ENCODE measurements around the gene BMP6. TPM values are rescaled to one million over a fixed set of nuclear protein-coding genes. Genes with fewer than 3 reads are reported as not detected.
"Not testable (repeated sequence)": the region's sequence is repeated elsewhere in the genome, so short reads cannot be mapped to it uniquely, and the experiment has no call there.

BMP6 gene
- polyA plus RNA-seq, 4 donors, result 0.22 to 2.0 (median 0.94) TPM

DNA sequence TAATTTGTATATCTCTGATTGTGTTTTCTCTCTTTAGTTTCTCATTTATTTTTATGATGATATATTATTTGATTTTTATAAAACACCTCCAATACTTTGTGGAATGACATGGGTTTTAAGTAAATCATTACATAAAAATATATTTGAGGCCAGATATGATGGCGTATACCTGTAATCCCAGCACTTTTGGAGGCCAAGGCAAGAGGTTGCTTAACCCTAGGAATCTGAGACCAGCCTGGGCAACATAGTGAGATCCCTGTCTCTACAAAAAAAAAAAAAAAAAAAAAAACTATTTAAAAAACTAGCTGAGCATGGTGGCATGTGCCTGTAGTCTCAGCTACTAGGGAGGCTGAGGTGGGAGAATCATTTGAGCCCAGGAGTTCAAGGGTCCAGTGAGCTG is 87.3 kb downstream of the BMP6 start:
- FAIRE-seq (no peak), DNase-seq (no peak)
- Histone ChIP-seq H3K4me1 (ENCODE audit: control insufficient read depth in 3 of 3, insufficient read depth in 2 of 3, low read depth in 1 of 3, low read length in 2 of 3) (no peaks in the 10 kb centered on the region), H3K27me3 (ENCODE audit: control insufficient read depth in 3 of 3, insufficient read depth in 3 of 3, low read length in 3 of 3) (peaks cover 0 to 3% (median 0%) of the 10 kb centered on the region in 3 donors), H3K4me3 (ENCODE audit: low read depth in 1 of 3, low read length in 3 of 3) (no peak overlapping the region), H3K27ac (ENCODE audit: low read depth in 1 of 3, low read length in 2 of 3) (no peak overlapping the region), H3K9me3 (ENCODE audit: control insufficient read depth in 2 of 2, insufficient read depth in 1 of 2, low read depth in 1 of 2, low read length in 1 of 2) (no peaks in the 10 kb centered on the region), H3K36me3 (ENCODE audit: control insufficient read depth in 3 of 3, insufficient read depth in 2 of 3, low read depth in 1 of 3, low read length in 3 of 3) (no peaks in the 10 kb centered on the region)
- 84 to 96% (median 88%) methylated on average over 1 of the region's 1 CpG for WGBS, 3 donors

DNA sequence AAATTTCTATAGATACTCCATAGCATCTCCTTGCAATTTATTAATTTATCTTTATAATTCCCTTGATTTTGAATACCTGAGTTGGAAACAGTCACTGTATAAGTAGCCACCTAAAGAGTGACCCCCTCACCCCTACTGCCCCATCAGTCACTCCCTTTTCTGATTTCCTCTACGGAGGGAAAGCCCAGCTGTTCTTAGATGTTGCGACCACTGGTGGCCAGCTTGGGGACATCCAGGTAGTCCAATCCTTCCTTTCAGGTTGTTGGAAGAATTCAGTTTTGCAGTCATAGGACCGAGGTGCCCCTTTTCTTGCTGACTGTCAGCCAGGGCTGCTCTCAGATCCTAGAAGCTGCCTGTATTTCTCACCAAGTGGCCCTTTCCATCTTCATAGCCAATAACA is 87.8 kb downstream of the BMP6 start:
- DNase-seq (no peak), FAIRE-seq (no peak)
- Histone ChIP-seq H3K36me3 (ENCODE audit: control insufficient read depth in 3 of 3, insufficient read depth in 2 of 3, low read depth in 1 of 3, low read length in 3 of 3) (no peaks in the 10 kb centered on the region), H3K27ac (ENCODE audit: low read depth in 1 of 3, low read length in 2 of 3) (no peak overlapping the region), H3K4me3 (ENCODE audit: low read depth in 1 of 3, low read length in 3 of 3) (no peak overlapping the region), H3K27me3 (ENCODE audit: control insufficient read depth in 3 of 3, insufficient read depth in 3 of 3, low read length in 3 of 3) (peaks cover 0 to 3% (median 0%) of the 10 kb centered on the region in 3 donors), H3K4me1 (ENCODE audit: control insufficient read depth in 3 of 3, insufficient read depth in 2 of 3, low read depth in 1 of 3, low read length in 2 of 3) (no peaks in the 10 kb centered on the region), H3K9me3 (ENCODE audit: control insufficient read depth in 2 of 2, insufficient read depth in 1 of 2, low read depth in 1 of 2, low read length in 1 of 2) (no peaks in the 10 kb centered on the region)
- 62 to 73% (median 65%) methylated on average over 3 of the region's 3 CpGs for WGBS, 3 donors

DNA sequence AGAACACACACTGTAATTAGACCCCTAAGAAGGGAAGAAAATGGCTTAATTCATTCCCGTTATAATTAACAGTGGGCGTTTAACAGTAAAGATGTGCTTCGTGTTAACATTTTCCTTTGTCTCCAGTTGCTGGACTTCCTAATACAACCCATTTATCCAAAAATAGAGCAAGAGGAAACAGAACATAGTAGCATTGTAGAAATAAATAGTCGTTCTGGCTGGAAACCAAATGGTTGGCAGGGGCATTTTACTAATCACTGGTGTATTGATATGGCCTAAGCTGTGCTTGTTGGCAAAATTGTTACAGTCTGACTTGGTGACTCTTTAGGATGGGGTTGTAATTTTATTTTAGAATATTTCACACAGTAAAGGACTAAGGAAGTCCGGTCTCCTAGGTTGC is 89.8 kb downstream of the BMP6 start:
- H3K27ac ChIP-seq (ENCODE audit: low read depth in 1 of 3, low read length in 2 of 3), result no peak overlapping the region
- no peaks in the 10 kb centered on the region for H3K36me3 ChIP-seq (ENCODE audit: control insufficient read depth in 3 of 3, insufficient read depth in 2 of 3, low read depth in 1 of 3, low read length in 3 of 3)
- WGBS, 3 donors, result 71 to 76% (median 74%) methylated on average over 5 of the region's 5 CpGs
- H3K9me3 ChIP-seq (ENCODE audit: control insufficient read depth in 2 of 2, insufficient read depth in 1 of 2, low read depth in 1 of 2, low read length in 1 of 2), result no peaks in the 10 kb centered on the region
- no peak overlapping the region for H3K4me3 ChIP-seq (ENCODE audit: low read depth in 1 of 3, low read length in 3 of 3)
- FAIRE-seq (no peak), DNase-seq (no peak)
- H3K27me3 ChIP-seq (ENCODE audit: control insufficient read depth in 3 of 3, insufficient read depth in 3 of 3, low read length in 3 of 3), result peaks cover 0 to 3% (median 0%) of the 10 kb centered on the region in 3 donors
- no peaks in the 10 kb centered on the region for H3K4me1 ChIP-seq (ENCODE audit: control insufficient read depth in 3 of 3, insufficient read depth in 2 of 3, low read depth in 1 of 3, low read length in 2 of 3)

DNA sequence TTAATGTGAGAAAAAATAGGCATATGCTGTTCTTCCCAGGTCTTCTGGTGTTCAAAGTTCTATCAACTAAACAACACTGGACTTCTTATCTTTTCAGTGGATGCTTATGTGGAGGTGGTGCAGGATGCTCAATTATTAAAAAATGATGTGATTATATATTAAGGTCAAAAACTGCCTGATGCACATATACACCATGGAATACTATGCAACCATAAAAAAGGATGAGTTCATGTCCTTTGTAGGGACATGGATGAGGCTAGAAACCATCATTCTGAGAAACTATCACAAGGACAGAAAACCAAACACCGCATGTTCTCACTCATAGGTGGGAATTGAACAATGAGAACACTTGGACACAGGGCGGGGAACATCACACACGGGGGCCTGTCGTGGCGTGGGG is 91.3 kb downstream of the BMP6 start:
- not testable (repeated sequence) for H3K4me1 ChIP-seq (ENCODE audit: control insufficient read depth in 3 of 3, insufficient read depth in 2 of 3, low read depth in 1 of 3, low read length in 2 of 3); H3K27me3 ChIP-seq (ENCODE audit: control insufficient read depth in 3 of 3, insufficient read depth in 3 of 3, low read length in 3 of 3); H3K4me3 ChIP-seq (ENCODE audit: low read depth in 1 of 3, low read length in 3 of 3); DNase-seq; H3K27ac ChIP-seq (ENCODE audit: low read depth in 1 of 3, low read length in 2 of 3); H3K9me3 ChIP-seq (ENCODE audit: control insufficient read depth in 2 of 2, insufficient read depth in 1 of 2, low read depth in 1 of 2, low read length in 1 of 2); FAIRE-seq; H3K36me3 ChIP-seq (ENCODE audit: control insufficient read depth in 3 of 3, insufficient read depth in 2 of 3, low read depth in 1 of 3, low read length in 3 of 3)
- whole genome bisulfite sequencing, 3 donors, result 87 to 96% (median 90%) methylated on average over 5 of the region's 5 CpGs

DNA sequence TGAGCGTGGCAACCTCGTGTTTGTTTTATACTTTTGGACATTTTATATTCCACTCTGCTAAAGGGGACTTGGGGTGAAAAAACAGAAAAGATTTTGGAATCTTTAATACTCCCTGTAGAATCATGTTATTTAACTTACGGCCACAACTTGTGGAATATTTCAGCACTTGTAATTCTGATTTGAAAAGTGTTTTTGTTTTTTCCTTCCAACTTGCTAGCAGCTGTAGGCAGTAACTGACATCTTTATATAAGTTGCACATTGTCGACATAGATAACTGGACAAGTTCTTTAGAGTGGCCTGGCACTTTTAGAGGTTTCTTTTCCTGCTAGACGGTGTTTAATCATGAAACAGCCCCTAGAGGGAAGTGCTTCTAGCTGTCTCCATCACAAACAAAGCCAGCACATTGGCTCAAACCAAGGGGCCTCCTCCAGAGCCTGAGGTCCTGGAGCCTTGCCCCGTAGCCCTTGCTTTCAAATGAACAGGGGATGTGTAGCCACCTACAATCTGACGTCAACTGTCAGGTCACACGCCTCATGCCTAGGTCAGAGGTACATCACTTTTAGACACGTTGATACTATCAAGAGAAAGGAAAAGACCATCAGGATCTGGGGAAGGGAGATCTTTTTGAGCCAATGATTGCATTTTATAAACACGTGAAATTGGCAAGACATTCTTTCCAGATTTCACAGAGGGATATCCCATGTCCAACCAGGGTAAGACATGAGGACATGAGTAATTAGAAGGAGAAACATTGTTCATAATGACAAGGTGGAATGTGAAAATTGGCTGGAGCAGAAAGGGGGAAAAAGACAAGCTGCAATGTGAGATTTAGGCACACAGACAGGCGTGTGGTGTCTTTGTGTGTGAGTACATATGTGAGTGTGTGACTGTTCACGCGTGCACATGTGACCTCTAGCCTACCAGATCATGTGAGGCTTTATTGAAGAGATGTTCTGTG is 92.6 kb downstream of the BMP6 start:
- Histone ChIP-seq H3K27ac (ENCODE audit: low read depth in 1 of 3, low read length in 2 of 3) (no peak overlapping the region), H3K9me3 (ENCODE audit: control insufficient read depth in 2 of 2, insufficient read depth in 1 of 2, low read depth in 1 of 2, low read length in 1 of 2) (no peaks in the 10 kb centered on the region), H3K36me3 (ENCODE audit: control insufficient read depth in 3 of 3, insufficient read depth in 2 of 3, low read depth in 1 of 3, low read length in 3 of 3) (no peaks in the 10 kb centered on the region), H3K4me1 (ENCODE audit: control insufficient read depth in 3 of 3, insufficient read depth in 2 of 3, low read depth in 1 of 3, low read length in 2 of 3) (no peaks in the 10 kb centered on the region), H3K4me3 (ENCODE audit: low read depth in 1 of 3, low read length in 3 of 3) (no peak overlapping the region), H3K27me3 (ENCODE audit: control insufficient read depth in 3 of 3, insufficient read depth in 3 of 3, low read length in 3 of 3) (peaks cover 0 to 3% (median 0%) of the 10 kb centered on the region in 3 donors)
- no peak for DNase-seq
- FAIRE-seq, result no peak
- 75 to 78% (median 76%) methylated on average over 13 of the region's 13 CpGs for WGBS, 3 donors

DNA sequence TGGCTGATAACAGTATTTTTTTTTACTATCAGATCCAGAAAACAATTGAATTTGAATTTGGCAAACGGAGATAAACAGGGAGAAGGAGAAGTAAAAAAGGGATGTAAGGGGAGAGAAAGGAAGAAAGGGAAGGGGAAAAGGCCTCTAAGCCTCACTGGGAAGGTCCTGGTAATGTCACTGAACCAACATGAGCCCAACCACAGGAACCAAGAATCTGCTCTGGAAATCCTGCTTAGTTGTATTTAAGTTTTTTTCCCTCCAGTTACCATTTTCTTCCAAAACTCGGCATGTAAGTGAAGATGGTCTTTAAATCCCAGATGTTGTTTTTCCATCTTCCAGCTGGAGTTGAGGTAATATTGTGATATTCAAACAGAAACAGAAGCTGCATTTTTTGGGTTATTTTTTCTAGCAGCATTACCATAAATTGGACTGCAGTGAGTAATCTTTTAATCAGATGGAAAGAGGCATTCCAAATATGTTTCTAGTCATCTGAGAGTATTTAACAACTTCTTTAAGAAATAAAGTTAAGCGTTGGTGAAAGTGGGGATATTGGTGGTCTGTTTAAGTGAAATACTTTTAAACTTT is 93.6 kb downstream of the BMP6 start:
- WGBS, 3 donors, result 65 to 68% (median 66%) methylated on average over 3 of the region's 3 CpGs
- Histone ChIP-seq H3K27ac (ENCODE audit: low read depth in 1 of 3, low read length in 2 of 3) (no peak overlapping the region), H3K4me3 (ENCODE audit: low read depth in 1 of 3, low read length in 3 of 3) (no peak overlapping the region), H3K9me3 (ENCODE audit: control insufficient read depth in 2 of 2, insufficient read depth in 1 of 2, low read depth in 1 of 2, low read length in 1 of 2) (no peaks in the 10 kb centered on the region), H3K27me3 (ENCODE audit: control insufficient read depth in 3 of 3, insufficient read depth in 3 of 3, low read length in 3 of 3) (peaks cover 0 to 2% (median 0%) of the 10 kb centered on the region in 3 donors), H3K4me1 (ENCODE audit: control insufficient read depth in 3 of 3, insufficient read depth in 2 of 3, low read depth in 1 of 3, low read length in 2 of 3) (no peaks in the 10 kb centered on the region), H3K36me3 (ENCODE audit: control insufficient read depth in 3 of 3, insufficient read depth in 2 of 3, low read depth in 1 of 3, low read length in 3 of 3) (no peaks in the 10 kb centered on the region)
- no peak for FAIRE-seq
- DNase-seq, result no peak

DNA sequence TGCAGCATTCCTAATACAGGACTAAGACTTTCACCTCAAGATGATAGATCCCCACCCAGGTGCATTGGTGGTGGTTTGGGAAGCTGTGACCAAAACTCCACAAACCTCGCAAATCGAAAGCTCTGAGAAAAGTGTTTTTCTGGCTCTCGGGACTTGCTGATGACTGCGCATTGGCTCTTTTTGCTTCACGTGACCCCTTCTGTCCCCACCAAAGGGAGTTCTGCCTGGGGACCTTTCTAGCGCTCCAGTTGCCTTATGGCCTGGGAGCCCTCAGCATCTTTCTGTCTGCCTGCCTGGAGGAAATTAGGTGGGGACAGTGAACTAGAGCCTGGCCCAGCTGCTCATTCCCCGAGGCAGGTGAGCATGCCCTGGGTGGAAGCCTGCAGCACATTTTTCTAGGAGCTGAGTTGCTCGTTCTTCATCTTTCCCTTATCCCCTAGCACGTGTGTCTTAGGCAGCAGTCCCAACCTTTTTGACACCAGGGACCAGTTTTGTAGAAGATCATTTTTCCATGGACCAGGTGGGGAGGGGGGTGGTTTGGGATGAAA is 94.5 kb downstream of the BMP6 start:
- no peaks in the 10 kb centered on the region for H3K4me1 ChIP-seq (ENCODE audit: control insufficient read depth in 3 of 3, insufficient read depth in 2 of 3, low read depth in 1 of 3, low read length in 2 of 3)
- WGBS, 3 donors, result 72 to 80% (median 77%) methylated on average over 9 of the region's 9 CpGs
- FAIRE-seq, result no peak

DNA sequence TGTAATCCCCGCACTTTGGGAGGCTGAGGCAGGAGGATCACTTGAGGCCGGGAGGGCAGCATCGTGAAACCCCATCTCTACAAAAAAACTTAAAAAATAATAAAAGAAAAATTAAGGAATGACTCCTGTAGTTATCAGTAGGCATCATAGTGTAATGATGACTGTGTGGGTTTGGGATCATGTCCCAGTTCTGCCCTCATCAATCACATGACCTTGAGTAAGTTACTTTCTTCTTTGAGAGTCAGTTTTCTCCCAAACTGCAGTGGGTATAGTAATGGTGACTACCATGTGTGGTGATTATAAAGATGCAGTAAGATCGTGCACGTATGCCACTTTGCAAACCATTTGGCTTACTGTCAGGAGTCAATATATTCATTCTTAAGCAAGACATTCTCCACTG is 95.5 kb downstream of the BMP6 start:
- DNase-seq (no peak), FAIRE-seq (no peak)
- 87 to 95% (median 94%) methylated on average over 5 of the region's 5 CpGs for WGBS, 3 donors
- no peaks in the 10 kb centered on the region for H3K36me3 ChIP-seq (ENCODE audit: control insufficient read depth in 3 of 3, insufficient read depth in 2 of 3, low read depth in 1 of 3, low read length in 3 of 3)
- no peak overlapping the region for H3K27ac ChIP-seq (ENCODE audit: low read depth in 1 of 3, low read length in 2 of 3)
- H3K4me3 ChIP-seq (ENCODE audit: low read depth in 1 of 3, low read length in 3 of 3), result no peak overlapping the region
- no peaks in the 10 kb centered on the region for H3K4me1 ChIP-seq (ENCODE audit: control insufficient read depth in 3 of 3, insufficient read depth in 2 of 3, low read depth in 1 of 3, low read length in 2 of 3)
- peaks cover 0 to 3% (median 0%) of the 10 kb centered on the region in 3 donors for H3K27me3 ChIP-seq (ENCODE audit: control insufficient read depth in 3 of 3, insufficient read depth in 3 of 3, low read length in 3 of 3)
- H3K9me3 ChIP-seq (ENCODE audit: control insufficient read depth in 2 of 2, insufficient read depth in 1 of 2, low read depth in 1 of 2, low read length in 1 of 2), result no peaks in the 10 kb centered on the region

More for the DNA sequence above, 94.5 kb downstream of the BMP6 start:
- no peak for DNase-seq
- Histone ChIP-seq H3K27ac (ENCODE audit: low read depth in 1 of 3, low read length in 2 of 3) (no peak overlapping the region), H3K27me3 (ENCODE audit: control insufficient read depth in 3 of 3, insufficient read depth in 3 of 3, low read length in 3 of 3) (no peaks in the 10 kb centered on the region), H3K4me3 (ENCODE audit: low read depth in 1 of 3, low read length in 3 of 3) (no peak overlapping the region), H3K9me3 (ENCODE audit: control insufficient read depth in 2 of 2, insufficient read depth in 1 of 2, low read depth in 1 of 2, low read length in 1 of 2) (no peaks in the 10 kb centered on the region), H3K36me3 (ENCODE audit: control insufficient read depth in 3 of 3, insufficient read depth in 2 of 3, low read depth in 1 of 3, low read length in 3 of 3) (no peaks in the 10 kb centered on the region)

All from small intestine (tissue), 7 donors.